NOMO-1 treated with dmso at 0.1 percent for 144 hours (cell line): ENCODE measurements around the gene MAPK14.

Experiments used
- DNase-seq: peaks from one replicate; lab custom pipeline; 2025; ENCODE audit not compliant: unreplicated experiment; lab: John Stamatoyannopoulos, UW

The MAPK14 gene

DNA sequence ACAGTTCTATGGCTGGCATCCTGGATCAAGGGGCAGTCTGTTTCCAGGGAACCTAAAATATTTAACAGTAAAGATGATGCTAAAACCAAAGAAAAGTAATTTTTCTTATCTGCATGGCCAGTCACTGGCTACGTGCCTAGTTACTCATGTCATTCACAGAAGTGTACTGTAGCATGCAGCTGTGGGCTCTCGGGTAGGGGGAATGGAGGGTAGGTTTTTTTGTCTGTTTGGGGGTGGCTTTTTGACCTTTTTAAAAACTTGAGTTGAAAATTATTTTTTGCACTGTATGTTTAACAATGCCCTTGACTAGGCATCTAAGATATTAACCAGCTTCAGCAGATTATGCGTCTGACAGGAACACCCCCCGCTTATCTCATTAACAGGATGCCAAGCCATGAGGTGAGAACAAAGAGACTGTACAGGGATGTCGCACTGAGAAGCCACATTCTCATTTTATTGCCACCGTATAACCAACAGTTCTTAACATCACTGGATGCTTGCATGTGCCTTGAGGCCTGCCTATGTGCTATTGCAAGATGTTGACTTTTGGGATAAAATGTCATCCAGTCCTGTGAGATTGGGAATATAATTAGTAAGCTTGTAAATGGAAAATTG is 72.4 kb downstream of the MAPK14 start:
- no peak for DNase-seq

- no peak for DNase-seq
Observed at GRCh38 chr6:36101691-36102090, 74.1 kb downstream of the MAPK14 start.

DNA sequence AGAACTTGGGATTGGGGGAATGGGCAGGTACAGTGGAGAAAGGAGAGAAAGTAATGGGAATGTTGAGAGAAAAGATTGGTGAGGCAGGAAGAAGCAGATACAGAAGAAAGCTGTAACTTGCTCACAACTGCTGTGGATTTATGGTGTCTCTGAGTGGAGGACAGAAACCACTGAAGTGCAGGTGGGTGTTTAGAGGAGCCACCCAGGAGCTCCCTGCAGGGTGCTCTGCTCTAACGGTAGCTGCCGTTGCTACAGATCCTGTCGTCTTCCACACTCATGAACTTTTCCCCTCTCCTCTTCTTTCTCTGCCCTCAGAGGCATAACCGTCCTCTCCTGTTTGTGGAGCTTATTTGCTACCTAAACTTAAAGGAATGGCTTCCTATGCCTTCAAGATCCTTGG is 75.2 kb downstream of the MAPK14 start:
- DNase-seq = no peak

- DNase-seq = no peak
Observed at GRCh38 chr6:36104836-36105235, 77.2 kb downstream of the MAPK14 start.

DNA sequence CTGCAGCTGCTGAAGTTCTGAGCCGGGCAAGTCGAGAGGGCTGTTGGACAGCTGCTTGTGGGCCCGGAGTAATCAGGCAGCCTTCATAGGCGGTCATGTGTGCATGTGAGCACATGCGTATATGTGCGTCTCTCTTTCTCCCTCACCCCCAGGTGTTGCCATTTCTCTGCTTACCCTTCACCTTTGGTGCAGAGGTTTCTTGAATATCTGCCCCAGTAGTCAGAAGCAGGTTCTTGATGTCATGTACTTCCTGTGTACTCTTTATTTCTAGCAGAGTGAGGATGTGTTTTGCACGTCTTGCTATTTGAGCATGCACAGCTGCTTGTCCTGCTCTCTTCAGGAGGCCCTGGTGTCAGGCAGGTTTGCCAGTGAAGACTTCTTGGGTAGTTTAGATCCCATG is 81.5 kb downstream of the MAPK14 start:
- DNase-seq = no peak

- no peak for DNase-seq
Observed at GRCh38 chr6:36110050-36110449, 82.4 kb downstream of the MAPK14 start.

- DNase-seq = no peak
Observed at GRCh38 chr6:36110863-36111262, 83.3 kb downstream of the MAPK14 start.

GRCh38 chr6:36111526-36111925 is 83.9 kb downstream of the MAPK14 start:
- no peak for DNase-seq

- DNase-seq = no peak
Observed at GRCh38 chr6:36113049-36113448, 85.4 kb downstream of the MAPK14 start.

DNA sequence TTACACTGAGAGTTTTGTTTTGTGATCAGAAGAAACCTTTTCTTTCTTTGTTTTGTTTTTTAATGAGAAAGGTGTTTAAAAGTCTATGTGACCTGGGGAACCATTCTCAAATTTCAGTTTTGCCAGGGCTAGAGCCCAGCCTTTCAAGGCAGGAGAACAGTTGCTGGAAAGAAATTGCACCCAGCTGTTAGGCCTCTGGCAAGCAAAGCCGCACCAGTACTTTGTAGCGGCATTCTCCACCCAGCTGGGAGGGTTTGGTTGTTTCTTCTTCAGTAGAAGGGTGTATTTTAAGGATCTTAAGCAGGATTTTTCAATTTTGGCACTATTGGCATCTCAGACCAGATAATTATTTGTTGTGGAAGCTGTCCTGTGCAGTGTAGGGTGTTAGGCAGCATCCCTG is 86.1 kb downstream of the MAPK14 start:
- DNase-seq = no peak

DNA sequence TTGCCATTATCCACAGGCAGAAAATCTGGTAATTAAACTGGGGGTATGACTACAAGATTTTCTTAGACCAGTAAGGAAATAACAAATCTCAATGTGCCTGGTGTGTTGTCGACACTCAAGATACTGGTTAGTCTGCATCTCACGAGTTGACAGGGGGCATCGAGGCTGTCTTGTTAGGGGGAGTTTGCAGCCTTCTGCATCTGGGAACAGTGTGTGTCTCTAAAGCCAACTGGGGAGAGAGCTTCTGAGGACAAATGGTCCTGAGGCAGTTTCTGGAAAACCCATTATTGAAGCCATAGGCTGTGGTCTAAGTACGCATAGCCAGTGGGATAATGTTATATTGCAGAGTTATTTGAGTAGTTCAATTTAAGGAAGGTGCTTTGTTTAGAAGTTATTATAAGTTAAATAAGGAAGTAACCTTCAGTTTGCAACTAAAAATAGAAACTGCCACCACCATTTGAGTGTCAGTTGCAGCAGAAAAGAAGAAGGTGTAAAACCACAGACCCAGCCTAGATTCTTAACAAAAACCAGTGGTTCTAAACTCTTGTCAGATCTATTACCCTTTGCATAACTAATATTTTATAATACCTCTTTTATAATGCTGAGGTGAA is 87.3 kb downstream of the MAPK14 start:
- peak; percentile 35 for DNase-seq

DNA sequence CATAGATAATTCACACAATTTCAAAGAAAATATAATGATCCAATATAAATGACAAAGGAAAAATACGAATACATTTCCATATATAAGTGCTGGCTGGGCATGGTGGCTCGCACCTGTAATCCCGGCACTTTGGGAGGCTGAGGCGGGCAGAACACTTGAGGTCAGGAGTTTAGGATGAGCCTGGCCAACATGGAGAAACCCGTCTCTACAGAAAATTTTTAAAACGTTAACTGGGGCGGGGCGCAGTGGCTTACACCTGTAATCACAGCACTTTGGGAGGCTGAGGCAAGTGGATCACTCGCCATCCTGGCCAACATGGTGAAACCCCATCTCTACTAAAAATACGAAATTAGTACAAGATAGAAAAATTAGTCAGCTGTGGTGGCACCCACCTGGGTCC is 87.8 kb downstream of the MAPK14 start:
- no peak for DNase-seq

GRCh38 chr6:36116066-36116864 is 88.7 kb downstream of the MAPK14 start:
- no peak for DNase-seq

DNA sequence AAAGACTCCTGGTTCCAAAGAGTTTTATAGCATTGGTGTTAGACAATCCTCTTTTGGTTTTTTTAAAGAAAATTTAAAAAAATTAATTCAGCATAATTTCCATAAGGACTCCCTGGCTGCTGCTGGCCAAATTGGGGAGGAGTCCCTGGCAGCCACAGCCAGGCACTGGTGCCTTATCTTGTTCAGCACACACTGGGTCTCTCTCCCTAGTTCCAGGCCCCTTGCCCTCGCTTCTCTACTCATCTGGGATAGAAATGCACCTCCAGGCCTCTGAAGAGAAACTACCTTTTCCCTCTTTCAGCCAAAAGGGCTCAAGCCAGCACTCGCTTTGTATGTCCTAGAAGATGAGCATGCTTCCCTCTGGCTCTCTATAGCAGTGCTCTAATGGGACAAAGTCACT is 89.3 kb downstream of the MAPK14 start:
- DNase-seq = no peak

GRCh38 chr6:36117658-36118549 is 90.3 kb downstream of the MAPK14 start:
- DNase-seq = no peak

DNA sequence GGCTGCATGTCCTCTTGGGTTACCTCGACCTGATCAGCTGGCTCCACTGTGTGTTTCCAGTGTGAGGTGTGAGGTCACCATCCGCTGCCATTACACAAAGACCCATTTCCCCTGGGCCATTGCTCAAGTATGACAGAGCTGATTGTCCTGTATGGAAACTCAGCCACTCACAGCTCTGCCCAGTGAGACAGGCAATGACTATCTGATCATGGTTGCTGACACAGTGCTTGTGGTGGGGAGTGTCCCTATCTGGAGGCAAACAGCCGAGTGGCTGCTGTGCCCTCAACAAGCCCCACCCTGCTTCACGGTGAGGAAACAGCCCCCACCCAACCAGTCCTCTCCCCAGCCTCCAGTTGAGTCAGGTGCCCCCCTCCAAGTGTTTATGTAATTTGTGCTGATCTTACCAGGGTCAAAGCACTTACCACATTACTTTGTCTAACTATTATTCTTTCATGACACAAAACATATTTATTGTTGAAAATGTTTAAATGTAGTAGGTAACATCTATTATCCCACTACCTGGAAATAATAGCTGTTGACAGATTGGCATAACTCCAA is 91.0 kb downstream of the MAPK14 start:
- no peak for DNase-seq

- no peak for DNase-seq
Observed at GRCh38 chr6:36119209-36119608, 91.6 kb downstream of the MAPK14 start.

DNA sequence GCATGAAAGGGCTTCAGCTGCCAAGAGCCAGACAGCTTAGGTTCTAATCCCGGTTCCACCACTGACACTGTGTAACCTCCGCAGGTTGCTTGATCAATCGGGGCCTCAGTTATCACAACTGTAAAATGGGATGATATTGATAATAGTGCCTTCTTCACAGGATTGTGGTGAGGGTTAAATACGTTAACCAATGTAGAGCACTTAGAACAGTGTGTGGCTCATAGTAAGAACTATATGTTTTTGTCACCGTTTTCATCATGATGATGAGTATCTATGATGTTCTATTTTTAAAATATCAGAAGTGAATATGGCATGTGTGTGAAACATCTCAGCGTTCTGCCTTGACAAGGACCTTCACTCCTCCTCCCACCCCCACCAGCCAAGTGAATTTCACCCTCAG is 92.4 kb downstream of the MAPK14 start:
- DNase-seq = no peak

DNA sequence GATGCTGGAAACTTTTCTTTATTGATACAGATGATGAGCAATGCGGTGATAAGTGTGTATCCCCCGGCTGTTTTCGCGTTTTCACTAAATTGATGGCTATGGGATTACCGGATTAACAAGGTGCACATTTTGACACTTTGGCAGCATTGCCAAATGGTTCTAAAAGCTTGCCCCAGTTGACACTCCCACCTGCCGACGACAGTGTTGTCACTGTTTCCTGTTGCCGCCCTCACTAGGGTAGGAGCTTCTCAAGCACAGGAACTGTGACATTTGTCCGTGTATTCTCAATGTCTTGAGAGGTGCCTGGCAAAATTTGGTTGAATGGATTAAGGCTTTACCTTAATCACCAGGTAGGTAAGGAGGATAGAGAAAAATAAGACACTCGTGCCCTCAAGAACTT is 92.9 kb downstream of the MAPK14 start:
- DNase-seq = peak; percentile 57

- peak; percentile 74 for DNase-seq
Observed at GRCh38 chr6:36120979-36121786, 93.6 kb downstream of the MAPK14 start.
